AG09309 (cell line): Measurements from ENCODE around the gene CDH13.

ENCODE experiments used
- DNase-seq: peaks from one replicate; pipeline ENCODE4 v3.0.0-alpha.2; 2010; ENCODE audit warnings: low read depth
- H3K4me3 ChIP-seq: 2 replicates; pipeline ENCODE4 v1.5.1; 2011; ENCODE audit warnings: mild to moderate bottlenecking, low read depth, low read length, moderate library complexity; ENCODE audit not compliant: control insufficient read depth
- CTCF ChIP-seq: IDR thresholded peaks from 2 replicates; pipeline ENCODE4 v1.5.1; 2011; ENCODE audit warnings: mild to moderate bottlenecking, low read depth, low read length, inconsistent platforms; ENCODE audit not compliant: insufficient read depth, control insufficient read depth; ENCODE audit errors: missing control alignments

The CDH13 gene

GRCh38 chr16:83455716-83456115 lies 828.9 kb downstream of the CDH13 start:
- no peak overlapping the region for H3K4me3 ChIP-seq
- no peak for TF ChIP-seq CTCF
- DNase-seq = no peak

- no peak for TF ChIP-seq CTCF
- H3K4me3 ChIP-seq = no peak overlapping the region
- DNase-seq = no peak
These were observed 830.2 kb downstream of the CDH13 start for GRCh38 chr16:83456934-83457333.

- H3K4me3 ChIP-seq = no peak overlapping the region
- peak; percentile 67 for DNase-seq
- no peak for TF ChIP-seq CTCF
These were observed 831.8 kb downstream of the CDH13 start for GRCh38 chr16:83458612-83459011.

GRCh38 chr16:83464991-83465390 lies 838.2 kb downstream of the CDH13 start:
- TF ChIP-seq CTCF = no peak
- H3K4me3 ChIP-seq = no peak overlapping the region
- DNase-seq = no peak

GRCh38 chr16:83470416-83470815 lies 843.6 kb downstream of the CDH13 start:
- H3K4me3 ChIP-seq = no peak overlapping the region
- peak; percentile 52 for DNase-seq
- TF ChIP-seq CTCF = no peak

GRCh38 chr16:83472776-83473501 lies 846.2 kb downstream of the CDH13 start:
- no peak for TF ChIP-seq CTCF
- peak; percentile 59 for DNase-seq
- no peak overlapping the region for H3K4me3 ChIP-seq
